H9 (cell line): ENCODE results near the gene OSBPL2. TPM values are rescaled to one million over a fixed set of nuclear protein-coding genes. Genes with fewer than 3 reads are reported as not detected.

Experiments
- DNase-seq: peaks from one replicate; pipeline ENCODE4 v3.0.0-alpha.2; 2017
- H2AFZ ChIP-seq: one replicate; pipeline ENCODE4 v1.6.1; 2013; ENCODE audit warnings: mild to moderate bottlenecking, low read length, control low read depth, moderate library complexity
- H2AK5ac ChIP-seq: 2 replicates; pipeline ENCODE4 v1.6.1; 2013; ENCODE audit warnings: low read length, control low read depth, mixed read lengths; ENCODE audit not compliant: insufficient read length
- H2BK120ac ChIP-seq: one replicate; pipeline ENCODE4 v1.6.1; 2013; ENCODE audit warnings: low read depth, mild to moderate bottlenecking, low read length, control low read depth, inconsistent platforms; ENCODE audit not compliant: poor library complexity, severe bottlenecking
- H2BK12ac ChIP-seq: 2 replicates; pipeline ENCODE4 v1.6.1; 2013; ENCODE audit warnings: low read length, control low read depth, mixed read lengths, low read depth; ENCODE audit not compliant: insufficient read length
- H2BK15ac ChIP-seq: 2 replicates; pipeline ENCODE4 v1.6.1; 2013; ENCODE audit warnings: low read depth, low read length, control low read depth
- H2BK20ac ChIP-seq: one replicate; pipeline ENCODE4 v1.6.1; 2013; ENCODE audit warnings: low read depth, mild to moderate bottlenecking, low read length, control low read depth, inconsistent platforms; ENCODE audit not compliant: poor library complexity, severe bottlenecking
- H2BK5ac ChIP-seq: 2 replicates; pipeline ENCODE4 v1.6.1; 2013; ENCODE audit warnings: low read length, control low read depth, mixed read lengths; ENCODE audit not compliant: insufficient read length
- H3K14ac ChIP-seq: 2 replicates; pipeline ENCODE4 v1.6.1; 2013; ENCODE audit warnings: low read length, control low read depth; ENCODE audit not compliant: insufficient read depth
- H3K18ac ChIP-seq: 2 replicates; pipeline ENCODE4 v1.6.1; 2013; ENCODE audit warnings: low read depth, mild to moderate bottlenecking, mixed read lengths, low read length, control low read depth; ENCODE audit not compliant: insufficient read length
- H3K23ac ChIP-seq: 2 replicates; pipeline ENCODE4 v1.6.1; 2013; ENCODE audit warnings: low read length, control low read depth, mixed read lengths, low read depth; ENCODE audit not compliant: insufficient read length
- H3K23me2 ChIP-seq: 2 replicates; pipeline ENCODE4 v1.6.1; 2013; ENCODE audit warnings: low read depth, mild to moderate bottlenecking, mixed read lengths, low read length, control low read depth; ENCODE audit not compliant: insufficient read length, poor library complexity, severe bottlenecking
- H3K27ac ChIP-seq: 2 replicates; pipeline ENCODE4 v1.5.1; 2013; ENCODE audit warnings: low read length, control low read depth, mixed read lengths, low read depth; ENCODE audit not compliant: insufficient read length
- H3K27me3 ChIP-seq: 2 replicates; pipeline ENCODE4 v1.6.1; 2013; ENCODE audit warnings: low read length, control low read depth, inconsistent platforms; ENCODE audit not compliant: insufficient read depth
- H3K4ac ChIP-seq: 2 replicates; pipeline ENCODE4 v1.6.1; 2013; ENCODE audit warnings: low read depth, mild to moderate bottlenecking, control low read depth, inconsistent platforms, low read length, moderate library complexity
- H3K4me1 ChIP-seq: 2 replicates; pipeline ENCODE4 v1.6.1; 2013; ENCODE audit warnings: low read length, control low read depth, inconsistent platforms; ENCODE audit not compliant: insufficient read depth
- H3K4me2 ChIP-seq: 2 replicates; pipeline ENCODE4 v1.6.1; 2013; ENCODE audit warnings: low read length, control low read depth, mixed read lengths; ENCODE audit not compliant: insufficient read length, insufficient read depth
- H3K56ac ChIP-seq: 2 replicates; pipeline ENCODE4 v1.6.1; 2013; ENCODE audit warnings: low read depth, mild to moderate bottlenecking, mixed read lengths, low read length, control low read depth; ENCODE audit not compliant: insufficient read length
- H3K79me1 ChIP-seq: 2 replicates; pipeline ENCODE4 v1.6.1; 2013; ENCODE audit warnings: low read depth, mild to moderate bottlenecking, moderate library complexity, low read length, control low read depth, inconsistent platforms; ENCODE audit not compliant: insufficient read depth, poor library complexity, severe bottlenecking
- H3K79me2 ChIP-seq: 2 replicates; pipeline ENCODE4 v1.6.1; 2013; ENCODE audit warnings: low read length, control low read depth, inconsistent platforms; ENCODE audit not compliant: insufficient read depth
- H3K9ac ChIP-seq: 2 replicates; pipeline ENCODE4 v1.6.1; 2013; ENCODE audit warnings: low read length, control low read depth, mixed read lengths; ENCODE audit not compliant: insufficient read length; ENCODE audit errors: extremely low read depth
- H3K9me3 ChIP-seq: one replicate; pipeline ENCODE4 v1.6.1; 2013; ENCODE audit warnings: low read depth, low read length, inconsistent platforms; ENCODE audit not compliant: control insufficient read depth
- H3T11ph ChIP-seq: one replicate; pipeline ENCODE4 v1.6.1; 2013; ENCODE audit warnings: mild to moderate bottlenecking, low read length, control low read depth, inconsistent platforms
- H4K20me1 ChIP-seq: one replicate; pipeline ENCODE4 v1.6.1; 2013; ENCODE audit not compliant: control insufficient read depth, insufficient read length, insufficient read depth
- H4K5ac ChIP-seq: 2 replicates; pipeline ENCODE4 v1.6.1; 2013; ENCODE audit warnings: low read depth, mild to moderate bottlenecking, mixed read lengths, low read length, control low read depth; ENCODE audit not compliant: insufficient read length
- H4K8ac ChIP-seq: replicated peaks from 2 replicates; pipeline ENCODE4 v1.6.1; 2013; ENCODE audit warnings: low read length, control low read depth, mixed read lengths, low read depth; ENCODE audit not compliant: insufficient read length
- H4K91ac ChIP-seq: 2 replicates; pipeline ENCODE4 v1.6.1; 2013; ENCODE audit warnings: low read depth, mild to moderate bottlenecking, moderate library complexity, mixed read lengths, low read length, control low read depth; ENCODE audit not compliant: insufficient read length
- H3K27ac Mint-ChIP-seq, 3 experiments: 2 replicates in 2 of 3; 3 replicates in 1 of 3; pipeline ENCODE4 v1.8.0; 2020 to 2021; ENCODE audit warnings: mixed read lengths in 3 of 3, mild to moderate bottlenecking in 1 of 3, moderate library complexity in 1 of 3
- H3K27me3 Mint-ChIP-seq: 2 replicates; pipeline ENCODE4 v1.8.0; 2021; ENCODE audit warnings: low read depth, mild to moderate bottlenecking, moderate library complexity, mixed read lengths
- H3K36me3 Mint-ChIP-seq, 3 experiments: 2 replicates in 2 of 3; 3 replicates in 1 of 3; pipeline ENCODE4 v1.8.0; 2020 to 2021; ENCODE audit warnings: low read depth in 3 of 3, mixed read lengths in 3 of 3; ENCODE audit not compliant: insufficient read depth in 1 of 3
- H3K4me1 Mint-ChIP-seq, 2 experiments: 2 replicates each; pipeline ENCODE4 v1.8.0; 2020; ENCODE audit warnings: mixed read lengths in 2 of 2
- H3K4me3 Mint-ChIP-seq, 2 experiments: 2 replicates in 1 of 2; 3 replicates in 1 of 2; pipeline ENCODE4 v1.8.0; 2020 to 2021; ENCODE audit warnings: mild to moderate bottlenecking in 2 of 2, mixed read lengths in 2 of 2, moderate library complexity in 1 of 2
- H3K9me3 Mint-ChIP-seq, 2 experiments: 2 replicates in 1 of 2; 3 replicates in 1 of 2; pipeline ENCODE4 v1.8.0; 2020; ENCODE audit warnings: mild to moderate bottlenecking in 2 of 2, mixed read lengths in 2 of 2, moderate library complexity in 1 of 2
- WGBS: extraction: QIAGEN DNeasy Blood & Tissue Kit; methylation state at CpG from one replicate; pipeline ENCODE4 v1.1.7; 2013; ENCODE audit warnings: missing lambda C conversion rate, low lambda C conversion rate, mixed read lengths; ENCODE audit not compliant: insufficient read length; ENCODE audit errors: extremely low coverage; 5-methylcytosine and 5-hydroxymethylcytosine counted together
- total RNA-seq: library from RNA; stranded (reverse); gene quantifications from 2 replicates; pipeline ENCODE4 v1.2.1, GENCODE V29; 2021
- TF ChIP-seq, protein P1 (sequence below): fragments of 200-600 bp; sonication (generic); conservative IDR thresholded peaks from 3 replicates; pipeline ENCODE4 v1.8.0; 2021; ENCODE audit warnings: antibody characterized with exemption, mild to moderate bottlenecking

Gene OSBPL2
- total RNA-seq, 1 experiment from 2014 or later, result 47.3 TPM

DNA sequence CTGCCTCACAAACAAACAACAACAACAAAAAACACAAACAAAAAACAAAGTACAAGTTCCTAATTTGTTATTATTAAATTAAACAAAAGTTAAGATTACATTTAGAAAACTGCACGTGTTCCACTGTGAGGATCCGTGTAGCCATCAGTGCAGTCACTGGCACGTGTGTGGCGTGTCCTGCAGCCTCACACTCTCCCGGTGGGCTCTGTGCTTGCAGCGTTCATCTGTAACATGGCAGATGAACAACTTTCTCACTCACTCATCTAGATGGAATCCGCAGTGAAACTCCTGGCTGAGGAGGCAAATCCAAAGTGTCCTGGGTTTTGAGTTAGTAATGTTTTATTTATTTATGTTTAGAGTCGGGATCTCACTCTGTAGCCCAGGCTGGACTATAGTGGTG is 51.6 kb downstream of the OSBPL2 start:
- H3K4ac ChIP-seq, result no peak overlapping the region
- Mint-ChIP-seq H3K4me3 (no peak overlapping the region), H3K27ac (no peak overlapping the region), H3K4me1 (no peaks in the 10 kb centered on the region), H3K36me3 (peaks cover 10 to 54% (median 34%) of the 10 kb centered on the region in 3 experiments; a peak in 6 of 7 replicates), H3K27me3 (no peaks in the 10 kb centered on the region; the same call in 1 of the 2 replicates), H3K9me3 (no peaks in the 10 kb centered on the region; a peak in 1 of 5 replicates)
- H3K9ac ChIP-seq, result no peak overlapping the region
- no peak overlapping the region for H3T11ph ChIP-seq
- no peak overlapping the region for H4K5ac ChIP-seq
- H3K23me2 ChIP-seq, result no peaks in the 10 kb centered on the region
- no peak overlapping the region for H2AFZ ChIP-seq
- no peak overlapping the region for H2AK5ac ChIP-seq
- H3K14ac ChIP-seq, result no peak overlapping the region
- no peak overlapping the region for H4K91ac ChIP-seq
- H3K4me2 ChIP-seq, result no peak overlapping the region
- WGBS, result no CpG with 5 or more reads among the region's 8 CpGs
- H2BK120ac ChIP-seq, result no peak overlapping the region
- no peak overlapping the region for H2BK12ac ChIP-seq
- DNase-seq, result no peak
- no peaks in the 10 kb centered on the region for H3K79me2 ChIP-seq
- no peaks in the 10 kb centered on the region for H3K4me1 ChIP-seq
- no peak overlapping the region for H3K18ac ChIP-seq
- no peaks in the 10 kb centered on the region for H3K9me3 ChIP-seq
- H3K79me1 ChIP-seq, result no peaks in the 10 kb centered on the region
- H2BK20ac ChIP-seq, result no peak overlapping the region
- H4K8ac ChIP-seq, result no peak overlapping the region
- H3K27ac ChIP-seq, result no peak overlapping the region
- H3K56ac ChIP-seq, result no peak overlapping the region
- no peaks in the 10 kb centered on the region for H3K27me3 ChIP-seq
- H2BK15ac ChIP-seq, result no peak overlapping the region
- H3K23ac ChIP-seq, result no peak overlapping the region
- H4K20me1 ChIP-seq, result peaks cover 3% of the 10 kb centered on the region
- no peak overlapping the region for H2BK5ac ChIP-seq
- TF ChIP-seq, protein P1, sequence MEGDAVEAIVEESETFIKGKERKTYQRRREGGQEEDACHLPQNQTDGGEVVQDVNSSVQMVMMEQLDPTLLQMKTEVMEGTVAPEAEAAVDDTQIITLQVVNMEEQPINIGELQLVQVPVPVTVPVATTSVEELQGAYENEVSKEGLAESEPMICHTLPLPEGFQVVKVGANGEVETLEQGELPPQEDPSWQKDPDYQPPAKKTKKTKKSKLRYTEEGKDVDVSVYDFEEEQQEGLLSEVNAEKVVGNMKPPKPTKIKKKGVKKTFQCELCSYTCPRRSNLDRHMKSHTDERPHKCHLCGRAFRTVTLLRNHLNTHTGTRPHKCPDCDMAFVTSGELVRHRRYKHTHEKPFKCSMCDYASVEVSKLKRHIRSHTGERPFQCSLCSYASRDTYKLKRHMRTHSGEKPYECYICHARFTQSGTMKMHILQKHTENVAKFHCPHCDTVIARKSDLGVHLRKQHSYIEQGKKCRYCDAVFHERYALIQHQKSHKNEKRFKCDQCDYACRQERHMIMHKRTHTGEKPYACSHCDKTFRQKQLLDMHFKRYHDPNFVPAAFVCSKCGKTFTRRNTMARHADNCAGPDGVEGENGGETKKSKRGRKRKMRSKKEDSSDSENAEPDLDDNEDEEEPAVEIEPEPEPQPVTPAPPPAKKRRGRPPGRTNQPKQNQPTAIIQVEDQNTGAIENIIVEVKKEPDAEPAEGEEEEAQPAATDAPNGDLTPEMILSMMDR, result no peak
